ENCODE measurements around the gene MASP2. TPM values are rescaled to one million over a fixed set of nuclear protein-coding genes. Genes with fewer than 3 reads are reported as not detected.

The MASP2 gene
- total and polyA plus RNA-seq, 2 of the 8 experiments (the other 6 are each of a cell fraction or from before 2014, with no cell fraction given), result 0.54 to 1.2 TPM

GRCh38 chr1:10979483-10979920, 67.5 kb downstream of the MASP2 start:
- H3K23ac ChIP-seq (ENCODE audit: insufficient read length), result no peak overlapping the region
- no peak for TF ChIP-seq PHF8 (conservative IDR thresholded peaks at IDR 0.05; ENCODE audit: low read depth, low read length)
- TF ChIP-seq MAX (IDR thresholded peaks at IDR 0.05), result peak; percentile 27; the same call in 1 of the 2 replicates
- no peak overlapping the region for H2AFZ ChIP-seq (ENCODE audit: low read length)
- H4K8ac ChIP-seq (ENCODE audit: extremely low read depth, insufficient read depth, low read length), result 0 out of 2 replicates have a peak overlapping the region, but pooled peaks have one; percentile 35
- peak overlapping the region; percentile 87; the same call in 1 of the 2 replicates for H2BK12ac ChIP-seq (ENCODE audit: low read depth, low read length)
- H2AK5ac ChIP-seq (ENCODE audit: low read depth, low read length), result no peak overlapping the region
- H3K4me3 ChIP-seq (ENCODE audit: extremely low read depth in 1 of 4, insufficient read depth in 2 of 4, low read depth in 3 of 4, low read length in 4 of 4), result no peak overlapping the region
- peak overlapping the region; percentile 78; the same call in 1 of the 2 replicates for H2BK5ac ChIP-seq (ENCODE audit: low read depth, low read length)
- no peaks in the 10 kb centered on the region for H3K9me3 ChIP-seq (ENCODE audit: insufficient read depth in 2 of 2, low read depth in 1 of 2, low read length in 1 of 2)
- H3K27ac ChIP-seq (ENCODE audit: low read depth, low read length), result no peak overlapping the region
- H2BK120ac ChIP-seq (replicated peaks; ENCODE audit: low read depth, low read length), result peak overlapping the region; percentile 88
- H3K4me1 ChIP-seq (replicated peaks in 1 of 4; ENCODE audit: control insufficient read depth in 3 of 4, insufficient read depth in 4 of 4, low read length in 3 of 4), result peaks cover 14 to 20% (median 16%) of the 10 kb centered on the region in 4 experiments
- no peak overlapping the region for H3K9ac ChIP-seq (replicated peaks in 1 of 4; ENCODE audit: extremely low read depth in 1 of 4, low read depth in 3 of 4, low read length in 3 of 4)
- H3K23me2 ChIP-seq (ENCODE audit: low read depth, low read length), result peaks cover 2% of the 10 kb centered on the region; the same call in 1 of the 2 replicates
- H3K56ac ChIP-seq (replicated peaks; ENCODE audit: insufficient read length, low read depth, low read length), result no peak overlapping the region
- no peaks in the 10 kb centered on the region for H3K79me2 ChIP-seq (ENCODE audit: control insufficient read depth in 1 of 2, insufficient read depth in 2 of 2, low read length in 2 of 2)
- WGBS, 2 experiments (ENCODE audit: extremely low coverage in 1 of 2, insufficient coverage in 1 of 2, insufficient read length in 1 of 2, insufficient replicate concordance in 2 of 2, low coverage in 1 of 2, low lambda C conversion rate in 2 of 2, missing lambda C conversion rate in 1 of 2), result 82% methylated on average over 13 of the region's 13 CpGs; no CpG with 5 or more reads in 1 of the 2 experiments
- no peaks in the 10 kb centered on the region for H3K27me3 ChIP-seq (replicated peaks in 1 of 4; ENCODE audit: control insufficient read depth in 3 of 4, extremely low read depth in 1 of 4, insufficient read depth in 3 of 4, low read length in 3 of 4)
- no peak overlapping the region for H3K18ac ChIP-seq (ENCODE audit: extremely low read depth, low read length)
- peak overlapping the region; percentile 13 for H4K5ac ChIP-seq (ENCODE audit: insufficient read length, low read depth, low read length)
- H3K4me2 ChIP-seq (ENCODE audit: insufficient read depth in 1 of 2, low read depth in 2 of 2, low read length in 2 of 2), result peak overlapping the region in 1 of 2 experiments; percentile 3; a peak in 1 of 4 replicates
- FAIRE-seq, result no peak
- H4K91ac ChIP-seq (replicated peaks; ENCODE audit: insufficient read length, low read length), result peak overlapping the region; percentile 94
- no peaks in the 10 kb centered on the region for H4K20me1 ChIP-seq (replicated peaks in 1 of 2; ENCODE audit: control insufficient read depth in 1 of 2, insufficient read depth in 2 of 2, low read length in 2 of 2)
- H2BK15ac ChIP-seq (ENCODE audit: low read length), result peak overlapping the region; percentile 95; the same call in 1 of the 2 replicates
- H3K4ac ChIP-seq (replicated peaks; ENCODE audit: insufficient read length, low read depth, low read length), result peak overlapping the region; percentile 74
- no peaks in the 10 kb centered on the region for H3K79me1 ChIP-seq (ENCODE audit: low read depth, low read length)
- POLR2A ChIA-PET (ENCODE audit: partially characterized antibody), result interaction anchor here (0.6 to 1.8 kb wide), 6 partner anchors 10 to 40 kb away, joined by 3 to 4 read pairs (median 3); partner anchors contain the start of gene TARDBP
- no peak overlapping the region for H3K14ac ChIP-seq (ENCODE audit: insufficient read length)
- peak overlapping the region; percentile 95; the same call in 1 of the 2 replicates for H2BK20ac ChIP-seq (ENCODE audit: low read length)
- no peaks in the 10 kb centered on the region for H3K36me3 ChIP-seq (ENCODE audit: control insufficient read depth in 2 of 4, insufficient read depth in 4 of 4, low read length in 3 of 4)
- DNase-seq (ENCODE audit: low read depth in 1 of 2, low spot score in 2 of 2), result no peak
- CTCF ChIA-PET (ENCODE audit: partially characterized antibody), result interaction anchor here (0.6 to 1.8 kb wide), 8 partner anchors 8 to 712 kb away, joined by 3 to 5 read pairs (median 4); no protein-coding TSS in a partner anchor
